B cell (primary cell): ENCODE measurements around the gene KANK3. TPM values are rescaled to one million over a fixed set of nuclear protein-coding genes. Genes with fewer than 3 reads are reported as not detected.
"Not testable (repeated sequence)": the region's sequence is repeated elsewhere in the genome, so short reads cannot be mapped to it uniquely, and the experiment has no call there.

Experiments used
- ATAC-seq: fragments of 200-7000 bp; cut with Tn5 transposase; one replicate; pipeline ENCODE4 v1.10.0; 2021; ENCODE audit warnings: low read depth, mild to moderate bottlenecking, moderate number of reproducible peaks, moderate library complexity
- CTCF ChIA-PET: fragments of 350-600 bp; sonication (Branson Sonifier 250); formaldehyde crosslinking; loops from one replicate; lab custom pipeline; 2021; ENCODE audit warnings: antibody characterized with exemption, inconsistent platforms; lab: Charles Lee
- POLR2A ChIA-PET: fragments of 350-600 bp; sonication (Branson Sonifier 250); formaldehyde crosslinking; loops from one replicate; lab custom pipeline; 2021; ENCODE audit warnings: antibody characterized with exemption; lab: Charles Lee
- DNase-seq: peaks from one replicate; pipeline ENCODE4 v3.0.0; 2013
- H2AFZ ChIP-seq: 2 replicates; pipeline ENCODE4 v1.6.1; 2012; ENCODE audit warnings: mild to moderate bottlenecking, low read depth, low read length; ENCODE audit not compliant: insufficient read depth, poor library complexity, severe bottlenecking
- H3K27ac ChIP-seq, 2 donors: 1 replicate in 1 of 2; 2 replicates in 1 of 2; pipeline ENCODE4 v1.5.1; 2012 to 2013; ENCODE audit warnings: low read length in 2 of 2, mild to moderate bottlenecking in 2 of 2, moderate library complexity in 1 of 2
- H3K27me3 ChIP-seq, 4 experiments: fragments of 200-600 bp in 1 of 4; sonication (generic) in 1 of 4; replicated peaks in 1 of 4; 1 replicate in 2 of 4; 2 replicates in 2 of 4; pipeline versions ENCODE4 v1.6.1 to v1.7.0; 2013 to 2016; ENCODE audit warnings: low read length in 3 of 4, mild to moderate bottlenecking in 2 of 4, mixed read lengths in 1 of 4, moderate library complexity in 1 of 4; ENCODE audit not compliant: insufficient read depth in 4 of 4, control insufficient read depth in 3 of 4; ENCODE audit errors: control extremely low read depth in 1 of 4
- H3K36me3 ChIP-seq, 2 experiments: replicated peaks in 1 of 2; 1 replicate in 1 of 2; 2 replicates in 1 of 2; pipeline versions ENCODE4 v1.6.1 to v1.7.1; 2013; ENCODE audit warnings: low read length in 1 of 2; ENCODE audit not compliant: insufficient read depth in 2 of 2, control insufficient read depth in 1 of 2; ENCODE audit errors: control extremely low read depth in 1 of 2, extremely low read depth in 1 of 2
- H3K4me1 ChIP-seq, 2 donors: fragments of 200-600 bp in 1 of 2; sonication (generic) in 1 of 2; 1 replicate in 1 of 2; 2 replicates in 1 of 2; pipeline versions ENCODE4 v1.5.1 to v1.6.1; 2013 to 2017; ENCODE audit warnings: low read length in 2 of 2; ENCODE audit not compliant: control insufficient read depth in 2 of 2, insufficient read depth in 2 of 2
- H3K4me2 ChIP-seq: replicated peaks from 2 replicates; pipeline ENCODE3; 2012; ENCODE audit warnings: mild to moderate bottlenecking, low read depth, low read length; ENCODE audit not compliant: poor library complexity, severe bottlenecking
- H3K4me3 ChIP-seq, 5 experiments: fragments of 200-600 bp in 1 of 5; sonication (generic) in 1 of 5; 1 replicate in 3 of 5; 2 replicates in 2 of 5; pipeline versions ENCODE4 v1.5.1 to v1.7.0; 2011 to 2016; ENCODE audit warnings: low read length in 4 of 5, mild to moderate bottlenecking in 4 of 5, low read depth in 2 of 5, control low read depth in 1 of 5, moderate library complexity in 1 of 5; ENCODE audit not compliant: insufficient read depth in 1 of 5; ENCODE audit errors: control extremely low read depth in 1 of 5, extremely low read depth in 1 of 5
- H3K79me2 ChIP-seq: fragments of 200-600 bp; sonication (generic); one replicate; pipeline ENCODE4 v1.6.0; 2016; ENCODE audit warnings: low read length; ENCODE audit not compliant: control insufficient read depth, insufficient read depth
- H3K9ac ChIP-seq: fragments of 200-600 bp; sonication (generic); 2 replicates; pipeline ENCODE4 v1.6.1; 2017; ENCODE audit warnings: mild to moderate bottlenecking, low read length, moderate library complexity
- H3K9me3 ChIP-seq, 3 donors: one replicate each; pipeline versions ENCODE4 v1.6.1 to v1.7.1; 2013; ENCODE audit warnings: low read length in 2 of 3; ENCODE audit not compliant: control insufficient read depth in 2 of 3, insufficient read depth in 1 of 3; ENCODE audit errors: control extremely low read depth in 1 of 3
- H4K20me1 ChIP-seq: 2 replicates; pipeline ENCODE4 v1.6.0; 2012; ENCODE audit warnings: mild to moderate bottlenecking, low read length; ENCODE audit not compliant: insufficient read depth, control insufficient read depth, poor library complexity, severe bottlenecking
- H3K27ac Mint-ChIP-seq: one replicate; pipeline ENCODE4 v1.8.0; 2021; ENCODE audit warnings: mixed read lengths
- H3K27me3 Mint-ChIP-seq: one replicate; pipeline ENCODE4 v1.8.0; 2021; ENCODE audit warnings: mixed read lengths
- H3K4me1 Mint-ChIP-seq: one replicate; pipeline ENCODE4 v1.8.0; 2021; ENCODE audit warnings: mixed read lengths
- H3K4me3 Mint-ChIP-seq: one replicate; pipeline ENCODE4 v1.8.0; 2021; ENCODE audit warnings: mixed read lengths
- H3K9me3 Mint-ChIP-seq: one replicate; pipeline ENCODE4 v1.8.0; 2022; ENCODE audit warnings: mixed read lengths; ENCODE audit not compliant: insufficient read depth
- EZH2 ChIP-seq: IDR thresholded peaks from 2 replicates; pipeline ENCODE4 v1.6.1; 2012; ENCODE audit warnings: borderline replicate concordance, low read depth, mild to moderate bottlenecking, moderate library complexity, low read length; ENCODE audit not compliant: insufficient read depth, poor library complexity, severe bottlenecking
- WGBS: methylation state at CpG from one replicate; pipeline ENCODE4 v1.1.5; 2013; ENCODE audit warnings: missing lambda C conversion rate; ENCODE audit not compliant: insufficient coverage; 5-methylcytosine and 5-hydroxymethylcytosine counted together
- intact Hi-C: fragments of 100-400 bp; cut with micrococcal nuclease; formaldehyde crosslinking; loops from one replicate; pipeline ENCODE4 v1.10.0; 2022
- polyA plus RNA-seq: library from polyadenylated mRNA; depleted of rRNA; stranded (reverse); fragments of >200 nt; gene quantifications from 2 replicates; pipeline ENCODE4 v1.2.3, GENCODE V29; 2012
- total RNA-seq, 2 donors: library from RNA; stranded (reverse); fragments of 120-200 nt in 1 of 2; gene quantifications; 1 replicate in 1 of 2; 2 replicates in 1 of 2; pipeline versions ENCODE4 v1.2.3 to v1.2.4, GENCODE V29; 2013 to 2022
- TF ChIP-seq, protein P1 (sequence below): fragments of 200-600 bp; IDR thresholded peaks from one replicate; pipeline ENCODE4 v1.8.0; 2022; ENCODE audit warnings: antibody characterized with exemption, mild to moderate bottlenecking

Gene KANK3
- total and polyA plus RNA-seq, 2 donors (not counting 1 experiment from before 2014, with no cell fraction given): 0.27 to 0.34 TPM

DNA sequence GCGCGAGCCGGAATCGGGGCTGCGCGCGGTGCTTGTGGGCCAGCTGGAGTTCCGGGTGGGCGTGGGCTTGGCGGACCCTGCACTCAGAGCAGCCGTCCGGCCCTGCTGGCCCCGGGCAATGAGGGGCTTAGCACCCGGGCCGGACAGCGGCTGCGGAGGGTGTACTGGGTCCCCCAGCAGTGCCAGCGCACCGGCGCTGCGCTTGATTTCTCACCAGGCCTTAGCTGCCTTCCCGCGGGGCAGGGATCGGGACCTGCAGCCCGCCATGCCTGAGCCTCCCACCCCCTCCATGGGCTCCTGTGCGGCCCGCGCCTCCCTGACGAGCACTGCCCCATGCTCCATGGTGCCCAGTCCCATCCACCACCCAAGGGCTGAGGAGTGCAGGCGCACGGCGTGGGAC is 32.7 kb upstream of the KANK3 start:
- not testable (repeated sequence) for H3K27ac Mint-ChIP-seq

DNA sequence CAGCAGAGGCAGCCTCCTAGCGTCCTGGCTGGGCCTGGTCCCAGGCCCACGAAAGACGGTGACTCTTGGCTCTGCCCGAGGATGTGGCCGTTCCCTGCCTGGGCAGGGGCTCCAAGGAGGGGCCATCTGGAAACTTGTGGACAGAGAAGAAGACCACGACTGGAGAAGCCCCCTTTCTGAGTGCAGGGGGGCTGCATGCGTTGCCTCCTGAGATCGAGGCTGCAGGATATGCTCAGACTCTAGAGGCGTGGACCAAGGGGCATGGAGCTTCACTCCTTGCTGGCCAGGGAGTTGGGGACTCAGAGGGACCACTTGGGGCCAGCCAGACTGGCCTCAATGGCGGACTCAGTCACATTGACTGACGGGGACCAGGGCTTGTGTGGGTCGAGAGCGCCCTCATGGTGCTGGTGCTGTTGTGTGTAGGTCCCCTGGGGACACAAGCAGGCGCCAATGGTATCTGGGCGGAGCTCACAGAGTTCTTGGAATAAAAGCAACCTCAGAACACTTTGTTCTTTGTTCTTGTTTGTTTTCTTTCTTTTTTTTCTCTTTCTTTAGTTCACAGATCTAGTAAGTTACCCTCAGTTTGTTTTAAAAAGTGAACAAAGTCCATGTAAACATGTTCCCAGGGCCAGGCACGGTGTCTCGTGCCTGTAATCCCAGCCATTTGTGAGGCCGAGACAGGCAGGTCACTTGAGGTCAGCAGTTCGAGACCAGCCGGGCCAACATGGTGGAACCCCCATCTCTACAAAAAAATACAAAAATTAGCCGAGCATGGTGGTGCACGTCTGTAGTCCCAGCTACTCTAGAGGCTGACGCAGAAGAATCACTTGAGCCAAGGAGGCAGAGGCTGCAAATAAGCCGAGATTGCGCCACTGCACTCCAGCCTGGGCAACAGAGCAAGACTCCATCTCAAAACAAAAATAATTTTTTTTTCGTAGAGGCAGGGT is 31.1 kb upstream of the KANK3 start:
- Mint-ChIP-seq H3K4me3 (no peak overlapping the region), H3K4me1 (no peaks in the 10 kb centered on the region), H3K9me3 (no peaks in the 10 kb centered on the region), H3K27ac (no peak overlapping the region), H3K27me3 (no peaks in the 10 kb centered on the region)
- Histone ChIP-seq H3K4me1 (no peaks in the 10 kb centered on the region), H3K79me2 (no peaks in the 10 kb centered on the region), H3K9ac (no peak overlapping the region), H3K27ac (no peak overlapping the region), H3K27me3 (peaks cover 0 to 1% (median 0%) of the 10 kb centered on the region in 4 experiments), H4K20me1 (no peaks in the 10 kb centered on the region), H3K9me3 (no peaks in the 10 kb centered on the region), H2AFZ (no peak overlapping the region), H3K4me3 (no peak overlapping the region), H3K36me3 (no peaks in the 10 kb centered on the region), H3K4me2 (no peak overlapping the region)
- CTCF ChIA-PET: interaction anchor here (0.6 kb wide), 1 partner anchor 768 kb away, joined by 3 read pairs; no protein-coding TSS in a partner anchor
- intact Hi-C loops: no loop called here
- ATAC-seq: no peak
- DNase-seq: no peak
- WGBS: 95% methylated on average over 21 of the region's 26 CpGs
- TF ChIP-seq, protein P1, sequence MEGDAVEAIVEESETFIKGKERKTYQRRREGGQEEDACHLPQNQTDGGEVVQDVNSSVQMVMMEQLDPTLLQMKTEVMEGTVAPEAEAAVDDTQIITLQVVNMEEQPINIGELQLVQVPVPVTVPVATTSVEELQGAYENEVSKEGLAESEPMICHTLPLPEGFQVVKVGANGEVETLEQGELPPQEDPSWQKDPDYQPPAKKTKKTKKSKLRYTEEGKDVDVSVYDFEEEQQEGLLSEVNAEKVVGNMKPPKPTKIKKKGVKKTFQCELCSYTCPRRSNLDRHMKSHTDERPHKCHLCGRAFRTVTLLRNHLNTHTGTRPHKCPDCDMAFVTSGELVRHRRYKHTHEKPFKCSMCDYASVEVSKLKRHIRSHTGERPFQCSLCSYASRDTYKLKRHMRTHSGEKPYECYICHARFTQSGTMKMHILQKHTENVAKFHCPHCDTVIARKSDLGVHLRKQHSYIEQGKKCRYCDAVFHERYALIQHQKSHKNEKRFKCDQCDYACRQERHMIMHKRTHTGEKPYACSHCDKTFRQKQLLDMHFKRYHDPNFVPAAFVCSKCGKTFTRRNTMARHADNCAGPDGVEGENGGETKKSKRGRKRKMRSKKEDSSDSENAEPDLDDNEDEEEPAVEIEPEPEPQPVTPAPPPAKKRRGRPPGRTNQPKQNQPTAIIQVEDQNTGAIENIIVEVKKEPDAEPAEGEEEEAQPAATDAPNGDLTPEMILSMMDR: no peak
- TF ChIP-seq EZH2: no peak
- POLR2A ChIA-PET: no interaction called here

More for the DNA sequence above, 32.7 kb upstream of the KANK3 start:
- POLR2A ChIA-PET, ATAC-seq, H3K79me2 ChIP-seq, H3K9ac ChIP-seq, H3K4me3 Mint-ChIP-seq, H3K27me3 Mint-ChIP-seq, H3K36me3 ChIP-seq, H3K4me2 ChIP-seq, H3K4me3 ChIP-seq, H4K20me1 ChIP-seq, intact Hi-C loops, H3K9me3 Mint-ChIP-seq, H3K4me1 Mint-ChIP-seq, H3K27ac ChIP-seq, H3K27me3 ChIP-seq, DNase-seq, H2AFZ ChIP-seq, H3K4me1 ChIP-seq, H3K9me3 ChIP-seq: not testable (repeated sequence)
- CTCF ChIA-PET: interaction anchor here (3.2 kb wide), 1 partner anchor 21 kb away, joined by 13 read pairs; no protein-coding TSS in a partner anchor
- 97% methylated on average over 32 of the region's 32 CpGs for WGBS
